Smooth muscle cell (in vitro differentiated cells): ENCODE measurements around the gene INPP5B. TPM values are rescaled to one million over a fixed set of nuclear protein-coding genes. Genes with fewer than 3 reads are reported as not detected.

Experiments used
- DNase-seq: peaks from one replicate; lab custom pipeline; 2025; ENCODE audit not compliant: unreplicated experiment; lab: John Stamatoyannopoulos, UW
- H2AFZ ChIP-seq: fragments of 200-600 bp; sonication (generic); 2 replicates; pipeline ENCODE4 v1.6.0; 2016; ENCODE audit warnings: antibody characterized with exemption, low read depth, mild to moderate bottlenecking
- H3F3A ChIP-seq: fragments of 200-600 bp; sonication (generic); 2 replicates; pipeline ENCODE4 v1.6.0; 2017; ENCODE audit warnings: antibody characterized with exemption, low read depth
- H3K27ac ChIP-seq: fragments of 200-600 bp; sonication (generic); 2 replicates; pipeline ENCODE4 v1.5.1; 2016; ENCODE audit warnings: low read depth, mild to moderate bottlenecking
- H3K27me3 ChIP-seq: fragments of 200-600 bp; sonication (generic); 2 replicates; pipeline ENCODE4 v1.6.1; 2016; ENCODE audit warnings: low read depth, mild to moderate bottlenecking
- H3K36me3 ChIP-seq: fragments of 200-600 bp; sonication (generic); 2 replicates; pipeline ENCODE4 v1.5.1; 2016; ENCODE audit warnings: low read depth
- H3K4me1 ChIP-seq: fragments of 200-600 bp; sonication (generic); 2 replicates; pipeline ENCODE4 v1.5.1; 2016; ENCODE audit warnings: low read depth
- H3K4me2 ChIP-seq: fragments of 200-600 bp; sonication (generic); 2 replicates; pipeline ENCODE4 v1.6.0; 2016; ENCODE audit warnings: mild to moderate bottlenecking
- H3K4me3 ChIP-seq: fragments of 200-600 bp; sonication (generic); 2 replicates; pipeline ENCODE4 v1.5.1; 2016; ENCODE audit warnings: mild to moderate bottlenecking
- H3K79me2 ChIP-seq: fragments of 200-600 bp; sonication (generic); 2 replicates; pipeline ENCODE4 v1.6.0; 2016; ENCODE audit warnings: low read depth, mild to moderate bottlenecking
- H3K9ac ChIP-seq: fragments of 200-600 bp; sonication (generic); 2 replicates; pipeline ENCODE4 v1.6.0; 2016; ENCODE audit warnings: low read depth
- H3K9me3 ChIP-seq: fragments of 200-600 bp; sonication (generic); replicated peaks from 2 replicates; pipeline ENCODE4 v1.5.1; 2016; ENCODE audit warnings: low read depth
- H4K20me1 ChIP-seq: fragments of 200-600 bp; sonication (generic); 2 replicates; pipeline ENCODE4 v1.6.0; 2016; ENCODE audit warnings: low read depth
- WGBS: methylation state at CpG from one replicate; pipeline ENCODE4 v1.1.7; 2016; ENCODE audit warnings: low lambda C conversion rate; 5-methylcytosine and 5-hydroxymethylcytosine counted together
- polyA plus RNA-seq: library from polyadenylated mRNA; unstranded; fragments of >200 nt; fragmentation: Nextera tagmentation; extraction: Ambion mirVana; gene quantifications from 2 replicates; pipeline ENCODE4 v1.2.1, GENCODE V29; 2016
- total RNA-seq: library from RNA; depleted of rRNA; stranded (reverse); fragments of >200 nt; gene quantifications from 2 replicates; pipeline ENCODE4 v1.2.3, GENCODE V29; 2014
- TF ChIP-seq, protein P1 (sequence below): fragments of 200-600 bp; sonication (generic); IDR thresholded peaks from 2 replicates; pipeline ENCODE4 v1.5.1; 2017; ENCODE audit warnings: borderline replicate concordance, mild to moderate bottlenecking, antibody characterized with exemption; ENCODE audit not compliant: insufficient read depth, poor library complexity, severe bottlenecking

The INPP5B gene
- total and polyA plus RNA-seq, 2 experiments from 2014 or later, result 6.7 to 11.0 TPM

DNA sequence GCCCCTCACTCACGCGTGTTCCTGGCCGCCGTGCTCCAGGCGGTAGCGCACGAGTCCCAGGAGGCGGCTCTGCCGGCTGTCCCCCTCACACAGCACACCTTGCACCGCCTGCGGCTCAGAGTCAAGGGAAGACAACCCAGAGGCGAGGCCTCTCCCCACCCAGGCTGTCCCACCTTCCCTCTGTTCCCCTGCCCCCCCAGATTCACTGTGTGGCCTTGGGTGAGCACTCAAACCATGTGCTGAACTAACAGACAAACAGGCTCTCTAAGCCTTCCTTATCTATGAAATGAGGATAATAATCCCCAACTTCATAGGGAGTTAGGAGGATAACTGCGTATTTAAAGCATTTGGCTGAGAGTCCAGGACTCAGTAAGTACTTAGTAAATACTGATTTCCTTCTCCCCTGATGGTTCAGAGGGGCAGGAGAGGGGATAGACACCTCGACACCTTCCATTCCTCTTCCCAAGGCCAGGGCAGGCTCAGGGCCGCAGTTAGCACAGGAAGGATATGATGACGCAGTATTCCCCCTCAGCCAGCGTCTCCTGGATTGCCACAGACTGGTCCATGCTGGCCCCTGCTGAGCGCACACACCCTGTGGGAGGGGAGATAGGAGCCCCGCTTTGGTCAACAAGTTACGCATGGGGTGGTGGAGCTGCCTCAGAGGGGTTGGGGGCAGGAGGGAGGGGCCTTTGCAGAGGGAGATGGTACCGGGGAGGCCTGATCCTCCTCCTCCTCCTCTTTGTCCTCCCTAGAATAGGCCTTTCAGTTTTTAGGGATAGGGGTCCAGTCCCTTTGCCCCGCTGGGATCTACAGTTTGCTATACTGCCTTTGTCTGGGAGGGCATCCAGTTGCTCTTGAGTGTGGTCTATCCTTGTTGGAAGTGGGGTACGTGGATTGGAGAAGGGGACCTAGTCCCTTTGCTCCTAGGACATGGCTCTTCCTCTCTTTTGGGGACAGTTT is 830 bp downstream of the INPP5B start:
- H3F3A ChIP-seq, result peaks cover 2% of the 10 kb centered on the region
- no peaks in the 10 kb centered on the region for H3K9me3 ChIP-seq
- H3K79me2 ChIP-seq, result no peaks in the 10 kb centered on the region
- H3K4me2 ChIP-seq, result peak overlapping the region; percentile 98
- peak overlapping the region; percentile 78 for H2AFZ ChIP-seq
- DNase-seq, result peak; percentile 20
- no peaks in the 10 kb centered on the region for H4K20me1 ChIP-seq
- peak overlapping the region; percentile 93 for H3K9ac ChIP-seq
- H3K27ac ChIP-seq, result peak overlapping the region; percentile 91
- 50% methylated on average over 20 of the region's 23 CpGs for WGBS
- H3K36me3 ChIP-seq, result no peaks in the 10 kb centered on the region
- TF ChIP-seq, protein P1, sequence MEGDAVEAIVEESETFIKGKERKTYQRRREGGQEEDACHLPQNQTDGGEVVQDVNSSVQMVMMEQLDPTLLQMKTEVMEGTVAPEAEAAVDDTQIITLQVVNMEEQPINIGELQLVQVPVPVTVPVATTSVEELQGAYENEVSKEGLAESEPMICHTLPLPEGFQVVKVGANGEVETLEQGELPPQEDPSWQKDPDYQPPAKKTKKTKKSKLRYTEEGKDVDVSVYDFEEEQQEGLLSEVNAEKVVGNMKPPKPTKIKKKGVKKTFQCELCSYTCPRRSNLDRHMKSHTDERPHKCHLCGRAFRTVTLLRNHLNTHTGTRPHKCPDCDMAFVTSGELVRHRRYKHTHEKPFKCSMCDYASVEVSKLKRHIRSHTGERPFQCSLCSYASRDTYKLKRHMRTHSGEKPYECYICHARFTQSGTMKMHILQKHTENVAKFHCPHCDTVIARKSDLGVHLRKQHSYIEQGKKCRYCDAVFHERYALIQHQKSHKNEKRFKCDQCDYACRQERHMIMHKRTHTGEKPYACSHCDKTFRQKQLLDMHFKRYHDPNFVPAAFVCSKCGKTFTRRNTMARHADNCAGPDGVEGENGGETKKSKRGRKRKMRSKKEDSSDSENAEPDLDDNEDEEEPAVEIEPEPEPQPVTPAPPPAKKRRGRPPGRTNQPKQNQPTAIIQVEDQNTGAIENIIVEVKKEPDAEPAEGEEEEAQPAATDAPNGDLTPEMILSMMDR, result no peak
- no peaks in the 10 kb centered on the region for H3K27me3 ChIP-seq
- peaks cover 3% of the 10 kb centered on the region for H3K4me1 ChIP-seq
- H3K4me3 ChIP-seq, result peak overlapping the region; percentile 76

DNA sequence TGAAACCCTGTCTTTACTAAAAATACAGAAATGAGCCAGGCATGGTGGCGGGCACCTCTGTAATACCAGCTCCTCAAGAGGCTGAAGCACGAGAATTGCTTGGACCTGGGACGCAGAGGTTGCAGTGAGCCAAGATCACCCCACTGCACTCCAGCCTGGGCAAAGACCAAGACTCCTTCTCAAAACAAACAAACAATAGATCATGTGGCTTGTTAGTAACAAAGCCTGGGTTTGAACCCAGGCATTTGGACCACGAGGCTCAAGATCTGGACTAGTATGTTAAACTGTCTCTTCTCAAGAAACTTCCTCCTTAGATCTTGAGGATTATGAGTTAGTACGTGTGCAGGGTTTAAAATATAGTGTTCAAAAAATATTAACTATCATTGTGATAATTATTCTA is 1.6 kb downstream of the INPP5B start:
- Histone ChIP-seq H3K9ac (peak overlapping the region; percentile 93), H3K36me3 (no peaks in the 10 kb centered on the region), H2AFZ (no peak overlapping the region), H3K79me2 (no peaks in the 10 kb centered on the region), H3K9me3 (no peaks in the 10 kb centered on the region), H3K4me2 (peak overlapping the region; percentile 98), H3K4me3 (no peak overlapping the region), H3K4me1 (peaks cover 3% of the 10 kb centered on the region), H3K27me3 (no peaks in the 10 kb centered on the region), H3F3A (peaks cover 2% of the 10 kb centered on the region), H3K27ac (peak overlapping the region; percentile 91), H4K20me1 (no peaks in the 10 kb centered on the region)
- DNase-seq, result no peak
- TF ChIP-seq, protein P1, result no peak
- WGBS, result 94% methylated on average over 5 of the region's 5 CpGs

DNA sequence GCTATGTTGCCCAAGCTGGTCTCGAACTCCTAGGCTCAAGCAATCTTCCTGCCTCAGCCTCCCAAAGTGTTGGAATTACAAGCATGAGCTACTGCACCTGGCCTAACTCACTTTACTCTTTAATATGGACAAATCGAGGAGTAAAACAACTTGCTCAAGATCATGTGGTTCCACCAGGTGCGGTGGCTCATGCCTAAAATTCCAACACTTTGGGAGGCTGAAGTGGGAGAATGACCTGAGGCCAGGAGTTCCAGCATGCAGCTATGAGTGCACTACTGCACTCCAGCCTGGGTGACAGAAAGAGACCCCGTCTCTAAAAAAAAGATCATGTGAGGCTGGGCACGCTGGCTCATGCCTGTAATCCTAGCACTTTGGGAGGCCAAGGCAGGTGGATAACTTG is 2.0 kb downstream of the INPP5B start:
- H3K79me2 ChIP-seq, result no peaks in the 10 kb centered on the region
- H4K20me1 ChIP-seq, result no peaks in the 10 kb centered on the region
- no peaks in the 10 kb centered on the region for H3K27me3 ChIP-seq
- H3K4me2 ChIP-seq, result no peak overlapping the region
- TF ChIP-seq, protein P1, result no peak
- H3F3A ChIP-seq, result peaks cover 2% of the 10 kb centered on the region
- no peak overlapping the region for H2AFZ ChIP-seq
- H3K4me1 ChIP-seq, result peaks cover 3% of the 10 kb centered on the region
- 89% methylated on average over 5 of the region's 5 CpGs for WGBS
- H3K27ac ChIP-seq, result no peak overlapping the region
- no peak for DNase-seq
- no peaks in the 10 kb centered on the region for H3K9me3 ChIP-seq
- H3K4me3 ChIP-seq, result no peak overlapping the region
- H3K9ac ChIP-seq, result no peak overlapping the region
- no peaks in the 10 kb centered on the region for H3K36me3 ChIP-seq
